Measurements from ENCODE around the gene PDE1C. TPM values are rescaled to one million over a fixed set of nuclear protein-coding genes. Genes with fewer than 3 reads are reported as not detected.

The PDE1C gene
- total and polyA plus RNA-seq, 2 donors (not counting 1 experiment from before 2014, with no cell fraction given) = 0.52 TPM; not detected in 1

GRCh38 chr7:31892099-31892829 lies 177.9 kb downstream of the PDE1C start:
- ChIA-PET CTCF (no interaction called here), POLR2A (no interaction called here)
- H2AFZ ChIP-seq (ENCODE audit: insufficient read depth, low read depth, low read length, poor library complexity, severe bottlenecking) = no peak overlapping the region
- no peak overlapping the region for H3K4me3 ChIP-seq (ENCODE audit: control extremely low read depth in 1 of 5, extremely low read depth in 1 of 5, insufficient read depth in 1 of 5, low read depth in 2 of 5, low read length in 4 of 5)
- no peak overlapping the region for H3K4me2 ChIP-seq (replicated peaks; ENCODE audit: low read depth, low read length, poor library complexity, severe bottlenecking)
- ATAC-seq (ENCODE audit: low read depth) (no peak), DNase-seq (no peak)
- H3K79me2 ChIP-seq (ENCODE audit: control insufficient read depth, insufficient read depth, low read length) = no peaks in the 10 kb centered on the region
- no peaks in the 10 kb centered on the region for H3K4me1 Mint-ChIP-seq
- 69% methylated on average over 2 of the region's 3 CpGs for WGBS (ENCODE audit: insufficient coverage)
- no peak overlapping the region for H3K4me3 Mint-ChIP-seq
- H3K36me3 ChIP-seq (replicated peaks in 1 of 2; ENCODE audit: control extremely low read depth in 1 of 2, control insufficient read depth in 1 of 2, extremely low read depth in 1 of 2, insufficient read depth in 2 of 2, low read length in 1 of 2) = no peaks in the 10 kb centered on the region
- H3K9me3 Mint-ChIP-seq (ENCODE audit: insufficient read depth) = no peaks in the 10 kb centered on the region
- H3K9me3 ChIP-seq (ENCODE audit: control extremely low read depth in 1 of 3, control insufficient read depth in 2 of 3, insufficient read depth in 1 of 3, low read length in 2 of 3) = no peaks in the 10 kb centered on the region
- H3K27ac Mint-ChIP-seq = no peak overlapping the region
- no peak overlapping the region for H3K27ac ChIP-seq (ENCODE audit: low read length in 2 of 2)
- H3K27me3 ChIP-seq (replicated peaks in 1 of 4; ENCODE audit: control extremely low read depth in 1 of 4, control insufficient read depth in 3 of 4, insufficient read depth in 4 of 4, low read length in 3 of 4) = no peaks in the 10 kb centered on the region
- H3K4me1 ChIP-seq (ENCODE audit: control insufficient read depth in 2 of 2, insufficient read depth in 2 of 2, low read length in 2 of 2) = no peaks in the 10 kb centered on the region
- intact Hi-C loops (cut with micrococcal nuclease) = no loop called here
- no peak overlapping the region for H3K9ac ChIP-seq (ENCODE audit: low read length)
- no peaks in the 10 kb centered on the region for H3K27me3 Mint-ChIP-seq
- H4K20me1 ChIP-seq (ENCODE audit: control insufficient read depth, insufficient read depth, low read length, poor library complexity, severe bottlenecking) = no peaks in the 10 kb centered on the region
- no peak for TF ChIP-seq CTCF (IDR thresholded peaks at IDR 0.05)
- no peak for TF ChIP-seq EZH2 (IDR thresholded peaks at IDR 0.05; ENCODE audit: borderline replicate concordance, insufficient read depth, low read depth, low read length, poor library complexity, severe bottlenecking)

- ChIA-PET POLR2A (no interaction called here), CTCF (no interaction called here)
- Histone ChIP-seq H3K4me1 (ENCODE audit: control insufficient read depth in 2 of 2, insufficient read depth in 2 of 2, low read length in 2 of 2) (no peaks in the 10 kb centered on the region), H2AFZ (ENCODE audit: insufficient read depth, low read depth, low read length, poor library complexity, severe bottlenecking) (no peak overlapping the region), H3K9me3 (ENCODE audit: control extremely low read depth in 1 of 3, control insufficient read depth in 2 of 3, insufficient read depth in 1 of 3, low read length in 2 of 3) (peaks cover 0 to 4% (median 0%) of the 10 kb centered on the region in 3 donors), H3K9ac (ENCODE audit: low read length) (no peak overlapping the region), H3K27me3 (replicated peaks in 1 of 4; ENCODE audit: control extremely low read depth in 1 of 4, control insufficient read depth in 3 of 4, insufficient read depth in 4 of 4, low read length in 3 of 4) (no peaks in the 10 kb centered on the region), H3K4me2 (replicated peaks; ENCODE audit: low read depth, low read length, poor library complexity, severe bottlenecking) (no peak overlapping the region), H4K20me1 (ENCODE audit: control insufficient read depth, insufficient read depth, low read length, poor library complexity, severe bottlenecking) (no peaks in the 10 kb centered on the region), H3K79me2 (ENCODE audit: control insufficient read depth, insufficient read depth, low read length) (no peaks in the 10 kb centered on the region), H3K27ac (ENCODE audit: low read length in 2 of 2) (no peak overlapping the region), H3K4me3 (ENCODE audit: control extremely low read depth in 1 of 5, extremely low read depth in 1 of 5, insufficient read depth in 1 of 5, low read depth in 2 of 5, low read length in 4 of 5) (no peak overlapping the region), H3K36me3 (replicated peaks in 1 of 2; ENCODE audit: control extremely low read depth in 1 of 2, control insufficient read depth in 1 of 2, extremely low read depth in 1 of 2, insufficient read depth in 2 of 2, low read length in 1 of 2) (no peaks in the 10 kb centered on the region)
- Mint-ChIP-seq H3K27me3 (no peaks in the 10 kb centered on the region), H3K27ac (no peak overlapping the region), H3K4me3 (no peak overlapping the region), H3K9me3 (ENCODE audit: insufficient read depth) (peaks cover 4% of the 10 kb centered on the region), H3K4me1 (no peaks in the 10 kb centered on the region)
- no peak for DNase-seq
- 71% methylated on average over 2 of the region's 3 CpGs for WGBS (ENCODE audit: insufficient coverage)
- ATAC-seq (ENCODE audit: low read depth) = no peak
- TF ChIP-seq EZH2 (IDR thresholded peaks at IDR 0.05; ENCODE audit: borderline replicate concordance, insufficient read depth, low read depth, low read length, poor library complexity, severe bottlenecking) (no peak), CTCF (IDR thresholded peaks at IDR 0.05) (no peak)
- intact Hi-C loops (cut with micrococcal nuclease) = no loop called here
Observed at GRCh38 chr7:31890766-31891165, 179.4 kb downstream of the PDE1C start.
